HEK293 (cell line): Measurements from ENCODE around the gene COL1A1.

Experiments
- YY1 ChIP-seq: fragments of 450-650 bp; formaldehyde crosslinking; IDR thresholded peaks from 2 replicates; pipeline ENCODE4 v1.5.1; 2018; ENCODE audit warnings: missing biosample characterization, missing genetic modification characterization
- ZNF280D ChIP-seq: fragments of 450-650 bp; formaldehyde crosslinking; IDR thresholded peaks from 2 replicates; pipeline ENCODE4 v1.5.1; 2016; ENCODE audit warnings: missing biosample characterization, missing genetic modification characterization
- TF ChIP-seq, protein P1 (sequence below): fragments of 450-650 bp; formaldehyde crosslinking; IDR thresholded peaks from 2 replicates; pipeline ENCODE4 v1.5.1; 2016; ENCODE audit warnings: missing biosample characterization, missing genetic modification characterization

- TF ChIP-seq ZNF280D (tag by site-specific recombination) (no peak), YY1 (no peak)
- TF ChIP-seq, protein P1, sequence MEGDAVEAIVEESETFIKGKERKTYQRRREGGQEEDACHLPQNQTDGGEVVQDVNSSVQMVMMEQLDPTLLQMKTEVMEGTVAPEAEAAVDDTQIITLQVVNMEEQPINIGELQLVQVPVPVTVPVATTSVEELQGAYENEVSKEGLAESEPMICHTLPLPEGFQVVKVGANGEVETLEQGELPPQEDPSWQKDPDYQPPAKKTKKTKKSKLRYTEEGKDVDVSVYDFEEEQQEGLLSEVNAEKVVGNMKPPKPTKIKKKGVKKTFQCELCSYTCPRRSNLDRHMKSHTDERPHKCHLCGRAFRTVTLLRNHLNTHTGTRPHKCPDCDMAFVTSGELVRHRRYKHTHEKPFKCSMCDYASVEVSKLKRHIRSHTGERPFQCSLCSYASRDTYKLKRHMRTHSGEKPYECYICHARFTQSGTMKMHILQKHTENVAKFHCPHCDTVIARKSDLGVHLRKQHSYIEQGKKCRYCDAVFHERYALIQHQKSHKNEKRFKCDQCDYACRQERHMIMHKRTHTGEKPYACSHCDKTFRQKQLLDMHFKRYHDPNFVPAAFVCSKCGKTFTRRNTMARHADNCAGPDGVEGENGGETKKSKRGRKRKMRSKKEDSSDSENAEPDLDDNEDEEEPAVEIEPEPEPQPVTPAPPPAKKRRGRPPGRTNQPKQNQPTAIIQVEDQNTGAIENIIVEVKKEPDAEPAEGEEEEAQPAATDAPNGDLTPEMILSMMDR (tag by site-specific recombination): no peak
These were observed 7.7 kb upstream of the COL1A1 start for GRCh38 chr17:50209133-50209471.
